Activated CD4-positive, alpha-beta memory T cell treated with anti-CD3 and anti-CD28 coated beads, Interleukin-2, amount 10 ng/mL, durations not matched to agents 7 days and 5 days (primary cell): Measurements from ENCODE around the gene LYPD6B. TPM values are rescaled to one million over a fixed set of nuclear protein-coding genes. Genes with fewer than 3 reads are reported as not detected.

Source experiments
- CTCF ChIA-PET: fragments of 350-600 bp; sonication (Branson Sonifier 250); formaldehyde crosslinking; loops from one replicate; lab custom pipeline; 2021; ENCODE audit warnings: antibody characterized with exemption, inconsistent platforms; lab: Charles Lee
- POLR2A ChIA-PET: fragments of 350-600 bp; sonication (Branson Sonifier 250); formaldehyde crosslinking; loops from one replicate; lab custom pipeline; 2021; ENCODE audit warnings: antibody characterized with exemption; lab: Charles Lee
- DNase-seq: peaks from one replicate; pipeline ENCODE4 v3.0.0-alpha.2; 2020
- H3K27ac Mint-ChIP-seq: one replicate; pipeline ENCODE4 v1.8.0; 2021; ENCODE audit warnings: mild to moderate bottlenecking, mixed read lengths
- H3K27me3 Mint-ChIP-seq: one replicate; pipeline ENCODE4 v1.8.0; 2021; ENCODE audit warnings: mixed read lengths
- H3K36me3 Mint-ChIP-seq: one replicate; pipeline ENCODE4 v1.8.0; 2021; ENCODE audit warnings: low read depth, mixed read lengths
- H3K4me1 Mint-ChIP-seq: one replicate; pipeline ENCODE4 v1.8.0; 2021; ENCODE audit warnings: mixed read lengths
- H3K4me3 Mint-ChIP-seq: one replicate; pipeline ENCODE4 v1.8.0; 2021; ENCODE audit warnings: mild to moderate bottlenecking, mixed read lengths
- H3K9me3 Mint-ChIP-seq: one replicate; pipeline ENCODE4 v1.8.0; 2021; ENCODE audit warnings: mixed read lengths
- total RNA-seq, 2 experiments: library from RNA; stranded (reverse); gene quantifications; one replicate each; pipeline ENCODE4 v1.2.3, GENCODE V29; 2021

The LYPD6B gene, protein sequence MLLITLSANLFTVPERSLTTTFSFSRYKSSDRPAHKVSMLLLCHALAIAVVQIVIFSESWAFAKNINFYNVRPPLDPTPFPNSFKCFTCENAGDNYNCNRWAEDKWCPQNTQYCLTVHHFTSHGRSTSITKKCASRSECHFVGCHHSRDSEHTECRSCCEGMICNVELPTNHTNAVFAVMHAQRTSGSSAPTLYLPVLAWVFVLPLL
- under 1 TPM in 1 of 2 experiments, not detected in 1; 0.20 TPM for total RNA-seq

DNA sequence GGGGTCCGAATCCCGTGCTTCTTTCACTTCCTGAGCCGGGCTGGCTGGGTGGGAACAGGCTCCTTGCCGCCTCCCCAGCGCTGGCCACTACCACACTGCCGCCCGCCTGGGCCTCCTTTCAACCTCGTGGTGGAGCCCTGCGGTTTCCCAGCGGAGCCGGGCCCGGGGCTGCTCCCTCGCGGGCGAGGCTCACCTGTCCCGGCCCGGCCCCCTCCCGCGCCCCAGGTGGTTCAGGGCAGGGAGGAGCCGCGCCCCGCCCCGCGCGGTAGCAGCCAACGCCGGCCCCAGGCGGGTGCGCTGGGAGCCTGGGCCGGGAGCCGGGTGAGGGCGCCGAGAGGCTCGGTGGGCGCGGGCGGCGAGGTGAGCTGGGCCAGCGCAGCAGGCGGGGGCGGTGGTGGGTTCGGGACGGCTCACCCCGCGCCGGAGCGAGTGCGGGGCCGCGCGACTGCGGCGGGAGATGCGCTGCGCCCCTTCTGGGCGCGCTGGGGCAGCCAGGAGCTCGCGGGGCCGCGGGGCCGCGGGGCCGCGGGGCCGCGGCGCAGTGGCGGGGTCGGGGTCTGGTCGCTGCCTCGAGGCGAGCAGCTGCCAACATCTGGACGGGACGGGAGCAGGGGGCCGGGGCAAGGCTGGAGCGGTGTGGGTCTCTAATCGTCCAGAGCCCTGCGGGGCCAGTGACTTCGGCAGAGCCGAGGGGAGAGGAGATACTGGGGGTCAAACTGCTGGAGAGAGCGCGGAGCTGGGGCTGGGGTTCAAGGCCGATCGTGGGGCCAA lies at the start of gene LYPD6B:
Gene LYPD6B, plus strand, starts transcription at position 258 of the 771 bp plus-strand sequence. CDS start 92,250 bp downstream, outside the sequence.
- DNase-seq: no peak
- POLR2A ChIA-PET: interaction anchor here (0.7 to 1.0 kb wide), 2 partner anchors 393 to 498 kb away, joined by 3 to 4 read pairs; no protein-coding TSS in a partner anchor
- Mint-ChIP-seq H3K4me1 (peaks cover 2% of the 10 kb centered on the region), H3K27ac (no peak within 1 kb of the TSS), H3K4me3 (peak within 1 kb of the TSS; percentile 43), H3K27me3 (peaks cover 64% of the 10 kb centered on the region), H3K36me3 (no peaks in the 10 kb centered on the region), H3K9me3 (no peaks in the 10 kb centered on the region)
- CTCF ChIA-PET: interaction anchor here (0.9 to 1.3 kb wide), 4 partner anchors 11 to 22 kb away, joined by 3 to 5 read pairs (median 4); no protein-coding TSS in a partner anchor

DNA sequence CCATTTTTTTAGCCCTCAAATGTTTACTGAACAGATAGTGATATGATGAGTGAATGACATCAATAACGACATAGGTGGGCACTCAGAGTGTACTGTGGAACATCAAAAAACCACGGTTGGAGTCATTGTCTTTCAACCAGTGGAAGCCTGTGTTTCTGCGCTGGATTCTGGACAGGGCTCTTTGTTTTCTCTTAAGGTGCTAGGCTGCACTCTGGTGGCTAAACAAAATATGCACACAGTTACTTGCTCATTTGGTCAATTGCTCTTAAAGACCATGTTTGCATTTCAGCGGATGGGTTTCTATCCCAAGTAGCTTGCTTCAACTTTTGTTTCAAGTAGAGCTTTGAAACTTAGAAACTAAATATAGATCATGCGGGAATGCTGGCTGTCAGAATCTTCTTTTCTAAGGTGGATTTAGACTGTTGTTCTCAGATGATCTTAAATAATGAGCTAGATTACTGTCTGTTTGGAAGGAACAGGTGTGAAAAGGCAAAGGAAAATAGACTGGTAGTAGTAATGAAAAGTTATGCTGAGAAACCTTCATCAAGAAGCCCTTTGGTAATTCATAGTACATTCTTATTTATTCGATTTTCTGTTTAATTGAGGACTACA lies 48.5 kb upstream of the LYPD6B start:
- Mint-ChIP-seq H3K9me3 (no peaks in the 10 kb centered on the region), H3K27me3 (no peaks in the 10 kb centered on the region), H3K27ac (no peak overlapping the region), H3K4me1 (no peaks in the 10 kb centered on the region), H3K4me3 (no peak overlapping the region), H3K36me3 (peaks cover 3% of the 10 kb centered on the region)
- ChIA-PET POLR2A (interaction anchor here (0.8 kb wide), 1 partner anchor 481 kb away, joined by 5 read pairs; no protein-coding TSS in a partner anchor), CTCF (interaction anchor here (0.7 to 1.1 kb wide), 7 partner anchors 9 to 1000 kb away, joined by 3 to 4 read pairs (median 3); no protein-coding TSS in a partner anchor)
- peak; percentile 55 for DNase-seq

DNA sequence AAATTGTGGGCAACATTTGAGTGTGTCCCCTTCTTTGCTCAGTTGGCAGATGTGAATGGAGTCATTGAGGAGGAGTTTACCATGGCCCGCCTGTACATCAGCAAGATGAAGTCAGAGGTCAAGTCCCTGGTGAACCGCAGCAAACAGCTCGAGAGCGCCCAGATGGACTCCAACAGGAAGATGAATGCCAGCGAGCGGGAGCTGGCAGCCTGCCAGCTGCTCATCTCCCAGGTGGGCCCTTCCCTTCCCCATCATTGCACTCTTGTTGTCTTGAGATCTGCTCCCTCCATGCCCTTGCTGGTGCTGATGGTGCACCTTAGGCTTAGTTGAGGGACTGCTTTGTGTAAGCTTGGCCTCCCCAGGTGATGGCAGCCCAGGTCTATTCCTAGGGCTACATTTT lies 47.5 kb upstream of the LYPD6B start:
- Mint-ChIP-seq H3K27ac (no peak overlapping the region), H3K4me3 (no peak overlapping the region), H3K9me3 (no peaks in the 10 kb centered on the region), H3K27me3 (no peaks in the 10 kb centered on the region), H3K36me3 (no peaks in the 10 kb centered on the region), H3K4me1 (no peaks in the 10 kb centered on the region)
- POLR2A ChIA-PET: no interaction called here
- DNase-seq: no peak
- CTCF ChIA-PET: no interaction called here

DNA sequence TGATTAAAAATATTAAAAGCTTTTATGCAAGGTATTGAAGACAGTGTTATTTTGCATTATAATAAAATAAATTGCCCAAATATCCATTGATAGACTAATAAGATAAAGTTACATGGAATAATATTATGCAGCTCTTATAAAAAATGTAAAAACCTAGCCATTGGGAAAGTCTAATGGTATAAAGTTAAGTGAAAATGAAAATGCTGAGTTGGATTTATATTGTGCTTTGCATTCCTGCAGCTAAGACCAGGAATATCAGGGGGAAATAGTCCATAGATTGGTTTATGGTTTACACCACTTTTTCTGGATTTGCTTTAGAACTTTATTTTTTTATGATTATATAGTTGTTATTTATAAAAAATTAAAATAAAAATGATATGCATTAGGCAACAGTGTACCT lies 46.1 kb upstream of the LYPD6B start:
- no peaks in the 10 kb centered on the region for H3K9me3 Mint-ChIP-seq
- no peak overlapping the region for H3K27ac Mint-ChIP-seq
- H3K36me3 Mint-ChIP-seq: no peaks in the 10 kb centered on the region
- ChIA-PET CTCF (no interaction called here), POLR2A (no interaction called here)
- H3K27me3 Mint-ChIP-seq: no peaks in the 10 kb centered on the region
- no peak overlapping the region for H3K4me3 Mint-ChIP-seq
- no peak for DNase-seq
- H3K4me1 Mint-ChIP-seq: no peaks in the 10 kb centered on the region

DNA sequence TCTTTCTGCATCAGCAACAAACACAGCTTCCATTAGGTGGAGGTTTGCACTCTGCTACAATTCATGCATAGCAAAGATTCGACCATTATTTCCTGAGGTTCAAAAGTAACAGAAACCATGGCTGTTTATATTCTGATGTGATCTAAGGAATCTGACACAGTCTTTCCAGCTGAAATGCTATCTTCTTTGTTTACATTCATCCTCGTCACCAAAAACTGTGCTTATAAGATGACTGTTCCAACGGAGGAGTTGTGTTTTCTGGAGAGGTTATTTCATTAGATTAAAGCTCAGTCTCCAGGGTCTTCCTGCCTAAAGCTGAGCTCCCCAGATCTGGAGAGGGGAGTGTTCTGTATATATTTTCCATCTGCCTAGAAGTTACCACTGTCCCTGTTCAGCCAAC lies 45.1 kb upstream of the LYPD6B start:
- Mint-ChIP-seq H3K4me3 (no peak overlapping the region), H3K9me3 (no peaks in the 10 kb centered on the region), H3K27ac (no peak overlapping the region), H3K27me3 (no peaks in the 10 kb centered on the region), H3K4me1 (no peaks in the 10 kb centered on the region), H3K36me3 (no peaks in the 10 kb centered on the region)
- POLR2A ChIA-PET: no interaction called here
- no peak for DNase-seq
- CTCF ChIA-PET: interaction anchor here (1.1 kb wide), 1 partner anchor 12 kb away, joined by 3 read pairs; no protein-coding TSS in a partner anchor

DNA sequence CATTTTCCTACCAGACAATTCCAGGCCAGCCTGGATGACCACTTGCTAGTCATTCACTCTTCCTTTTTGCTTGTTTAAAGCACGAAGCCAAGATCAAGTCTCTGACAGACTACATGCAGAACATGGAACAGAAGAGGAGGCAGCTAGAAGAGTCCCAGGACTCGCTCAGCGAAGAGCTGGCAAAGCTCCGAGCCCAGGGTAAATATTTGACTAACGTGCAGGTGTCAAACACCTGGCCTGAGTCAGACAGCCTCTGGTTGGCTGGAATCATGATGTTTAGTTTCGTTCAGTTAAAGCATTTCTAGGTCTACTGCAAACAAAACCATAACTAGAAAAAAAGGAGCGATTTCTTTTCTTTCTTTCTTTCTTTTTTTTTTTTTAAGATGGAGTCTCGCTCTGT lies 44.2 kb upstream of the LYPD6B start:
- Mint-ChIP-seq H3K27ac (no peak overlapping the region), H3K9me3 (no peaks in the 10 kb centered on the region), H3K27me3 (no peaks in the 10 kb centered on the region), H3K36me3 (no peaks in the 10 kb centered on the region), H3K4me3 (no peak overlapping the region), H3K4me1 (no peaks in the 10 kb centered on the region)
- ChIA-PET CTCF (interaction anchor here (1.1 kb wide), 1 partner anchor 13 kb away, joined by 3 read pairs; no protein-coding TSS in a partner anchor), POLR2A (no interaction called here)
- DNase-seq: no peak

DNA sequence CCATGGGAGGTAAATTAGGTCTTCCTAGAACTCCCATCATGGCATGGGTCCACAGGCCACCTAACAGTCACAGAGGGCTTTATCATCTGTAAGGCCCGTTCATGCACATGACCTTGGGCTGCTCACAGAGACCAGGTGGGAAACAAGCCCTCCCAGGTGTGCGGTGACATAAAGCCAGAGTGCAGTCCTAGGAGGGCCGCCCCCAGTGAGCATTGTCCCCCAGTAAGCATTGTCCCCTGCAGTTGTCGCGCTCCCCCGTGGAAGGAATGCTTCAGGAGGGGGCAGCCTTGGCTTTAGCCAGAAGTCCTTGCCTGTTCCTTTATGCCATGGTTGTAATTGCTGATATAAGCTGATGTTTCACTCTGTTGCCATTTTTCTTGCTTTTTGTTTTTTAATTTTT lies 41.7 kb upstream of the LYPD6B start:
- Mint-ChIP-seq H3K4me3 (no peak overlapping the region), H3K27ac (no peak overlapping the region), H3K9me3 (no peaks in the 10 kb centered on the region), H3K36me3 (peaks cover 6% of the 10 kb centered on the region), H3K4me1 (peaks cover 6% of the 10 kb centered on the region), H3K27me3 (no peaks in the 10 kb centered on the region)
- ChIA-PET POLR2A (no interaction called here), CTCF (no interaction called here)
- no peak for DNase-seq

DNA sequence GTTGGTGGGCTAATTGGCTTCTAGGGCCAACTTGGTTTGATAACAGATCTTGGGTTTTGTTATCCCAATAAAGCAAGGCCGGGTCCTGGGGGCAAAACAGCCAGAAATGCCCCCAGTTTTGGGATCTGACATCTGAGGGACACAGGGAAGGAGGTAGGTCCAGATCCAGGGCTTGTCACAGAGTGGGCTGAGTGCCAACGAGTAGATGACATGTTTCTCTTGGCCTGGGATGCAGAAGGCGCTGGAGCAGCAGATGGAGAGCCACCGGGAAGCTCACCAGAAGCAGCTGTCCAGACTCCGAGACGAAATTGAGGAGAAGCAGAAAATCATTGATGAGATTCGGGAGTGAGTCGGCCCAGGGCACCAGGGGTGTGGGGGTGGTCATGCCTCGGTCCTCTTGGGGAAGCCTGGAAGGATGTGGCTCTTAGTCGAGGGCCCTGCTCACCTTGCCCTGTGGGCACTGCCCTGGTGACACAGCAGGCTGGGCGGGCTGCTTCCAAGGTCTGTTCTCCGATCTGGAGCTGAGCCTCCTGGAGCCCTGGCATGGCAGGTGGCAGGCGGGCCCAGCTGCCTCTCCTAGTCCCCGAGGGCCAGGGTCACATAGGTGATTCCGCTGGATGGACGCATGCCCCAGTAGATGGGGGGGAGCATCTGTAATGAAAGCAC lies 40.2 kb upstream of the LYPD6B start:
- peaks cover 16% of the 10 kb centered on the region for H3K36me3 Mint-ChIP-seq
- H3K27ac Mint-ChIP-seq: no peak overlapping the region
- no peaks in the 10 kb centered on the region for H3K9me3 Mint-ChIP-seq
- no peak for DNase-seq
- H3K4me3 Mint-ChIP-seq: no peak overlapping the region
- no peaks in the 10 kb centered on the region for H3K27me3 Mint-ChIP-seq
- peaks cover 6% of the 10 kb centered on the region for H3K4me1 Mint-ChIP-seq
- ChIA-PET POLR2A (no interaction called here), CTCF (no interaction called here)

DNA sequence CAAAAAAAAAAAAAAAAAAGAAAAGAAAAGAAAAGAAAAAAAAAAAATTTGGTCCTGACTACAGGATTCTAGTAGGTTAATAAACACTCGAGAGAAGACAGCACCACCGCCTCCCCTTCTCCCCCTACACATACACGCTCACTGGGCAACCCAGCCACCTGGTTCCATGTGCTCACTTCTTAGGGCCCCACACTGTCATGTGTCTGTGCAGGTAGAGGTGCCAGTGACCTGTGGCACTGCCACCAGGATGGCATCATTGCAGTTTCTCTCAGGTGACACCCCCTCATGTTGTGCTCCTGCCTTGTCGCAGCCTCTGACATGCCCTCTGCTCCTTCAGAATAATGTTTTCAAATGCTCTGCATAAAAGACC lies 39.7 kb upstream of the LYPD6B start:
- CTCF ChIA-PET: no interaction called here
- H3K36me3 Mint-ChIP-seq: peaks cover 16% of the 10 kb centered on the region

DNA sequence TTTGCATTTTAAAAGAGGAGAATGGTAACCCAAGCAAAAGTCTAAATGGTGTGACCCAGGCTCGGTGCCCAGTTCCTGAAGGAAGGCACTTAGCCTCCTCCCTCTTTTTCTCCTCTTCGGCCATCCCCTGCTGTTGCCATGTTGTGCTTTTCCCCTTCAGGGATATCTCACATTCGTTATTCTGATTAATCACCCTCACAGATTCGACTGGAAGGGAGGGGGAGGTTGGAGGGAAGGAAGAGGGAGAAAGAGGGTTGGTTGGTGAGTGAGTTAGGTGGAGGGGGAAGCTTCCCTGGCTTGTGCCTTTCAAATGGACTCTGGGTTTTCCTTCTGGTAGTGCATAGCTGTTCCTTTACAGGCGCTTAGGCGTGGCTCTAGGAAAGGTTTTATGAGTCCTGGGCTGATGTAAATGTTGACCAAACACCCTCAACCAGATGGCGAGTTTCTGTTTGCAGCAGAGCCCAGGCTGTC lies 39.0 kb upstream of the LYPD6B start:
- H3K36me3 Mint-ChIP-seq: peaks cover 16% of the 10 kb centered on the region
- H3K9me3 Mint-ChIP-seq: no peaks in the 10 kb centered on the region
- no peak overlapping the region for H3K4me3 Mint-ChIP-seq
- H3K4me1 Mint-ChIP-seq: peaks cover 6% of the 10 kb centered on the region
- POLR2A ChIA-PET: no interaction called here
- no peak overlapping the region for H3K27ac Mint-ChIP-seq
- DNase-seq: no peak
- H3K27me3 Mint-ChIP-seq: no peaks in the 10 kb centered on the region
- CTCF ChIA-PET: no interaction called here

More for the DNA sequence above, 39.7 kb upstream of the LYPD6B start:
- POLR2A ChIA-PET: no interaction called here
- peaks cover 6% of the 10 kb centered on the region for H3K4me1 Mint-ChIP-seq
- no peak for DNase-seq
- H3K4me3 Mint-ChIP-seq: no peak overlapping the region
- H3K27me3 Mint-ChIP-seq: no peaks in the 10 kb centered on the region
- no peaks in the 10 kb centered on the region for H3K9me3 Mint-ChIP-seq
- H3K27ac Mint-ChIP-seq: no peak overlapping the region

DNA sequence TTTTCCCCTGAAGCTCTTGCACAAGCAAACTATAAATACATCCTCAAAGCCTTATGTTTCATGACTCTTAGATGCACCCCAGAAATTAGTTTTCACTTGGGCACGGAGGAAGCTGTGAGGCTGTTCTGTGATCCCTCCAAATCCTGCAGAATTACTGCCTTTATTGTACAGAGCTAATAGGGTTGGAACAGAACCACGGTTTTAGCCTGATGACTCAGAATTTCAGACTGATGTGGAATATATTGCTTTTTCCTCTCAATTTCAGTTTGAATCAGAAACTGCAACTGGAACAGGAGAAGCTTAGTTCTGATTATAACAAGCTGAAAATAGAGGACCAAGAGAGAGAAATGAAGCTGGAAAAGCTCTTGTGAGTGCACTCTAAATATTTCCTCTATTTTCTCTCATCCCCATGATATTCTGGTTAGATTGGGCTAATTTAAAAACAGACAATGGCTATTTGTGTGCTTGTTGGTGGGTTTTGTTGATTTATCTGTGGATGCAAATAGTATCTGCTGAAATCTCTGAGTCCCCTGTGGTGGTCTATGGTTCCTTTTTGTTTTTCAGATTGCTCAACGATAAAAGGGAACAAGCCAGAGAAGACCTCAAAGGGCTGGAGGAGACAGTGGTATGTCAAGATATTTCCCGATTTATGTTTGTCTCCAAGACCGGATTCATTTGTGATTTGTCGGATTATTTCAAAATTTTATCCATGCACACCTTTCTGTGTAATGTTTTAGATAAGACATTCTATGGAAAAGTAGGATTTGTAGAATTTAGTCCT lies 38.2 kb upstream of the LYPD6B start:
- Mint-ChIP-seq H3K27me3 (no peaks in the 10 kb centered on the region), H3K36me3 (peaks cover 16% of the 10 kb centered on the region), H3K9me3 (no peaks in the 10 kb centered on the region), H3K4me3 (no peak overlapping the region), H3K27ac (no peak overlapping the region), H3K4me1 (peaks cover 6% of the 10 kb centered on the region)
- no peak for DNase-seq
- POLR2A ChIA-PET: no interaction called here
- CTCF ChIA-PET: interaction anchor here (0.7 kb wide), 1 partner anchor 17 kb away, joined by 4 read pairs; no protein-coding TSS in a partner anchor

DNA sequence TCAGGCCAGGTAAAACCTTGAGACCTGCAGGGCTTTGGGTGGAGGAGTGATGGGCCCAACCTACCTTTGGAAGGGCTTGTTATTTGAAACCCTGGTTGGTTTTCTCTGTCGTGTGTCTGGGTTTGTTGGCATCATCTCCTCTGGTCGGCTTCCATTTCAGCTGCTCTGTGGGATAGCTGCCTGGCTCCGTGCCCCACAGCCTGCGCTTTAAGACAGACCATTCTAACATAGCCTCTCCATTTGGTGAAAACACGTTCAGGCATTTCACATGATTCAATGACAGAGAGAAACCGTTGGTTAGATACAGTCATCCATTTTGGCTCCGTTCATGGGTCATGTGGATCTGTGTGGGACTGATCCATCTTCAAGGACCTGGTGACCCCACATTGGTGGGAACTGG lies 37.0 kb upstream of the LYPD6B start:
- Mint-ChIP-seq H3K4me3 (no peak overlapping the region), H3K27ac (no peak overlapping the region), H3K36me3 (peaks cover 16% of the 10 kb centered on the region), H3K9me3 (no peaks in the 10 kb centered on the region), H3K4me1 (peaks cover 6% of the 10 kb centered on the region), H3K27me3 (no peaks in the 10 kb centered on the region)
- CTCF ChIA-PET: no interaction called here
- POLR2A ChIA-PET: no interaction called here
- no peak for DNase-seq
